Smooth muscle cell (in vitro differentiated cells): ENCODE data around the gene OSM. TPM values are rescaled to one million over a fixed set of nuclear protein-coding genes. Genes with fewer than 3 reads are reported as not detected.

Experiments
- DNase-seq: peaks from one replicate; lab custom pipeline; 2025; ENCODE audit not compliant: unreplicated experiment; lab: John Stamatoyannopoulos, UW
- H2AFZ ChIP-seq: fragments of 200-600 bp; sonication (generic); 2 replicates; pipeline ENCODE4 v1.6.0; 2016; ENCODE audit warnings: antibody characterized with exemption, low read depth, mild to moderate bottlenecking
- H3F3A ChIP-seq: fragments of 200-600 bp; sonication (generic); 2 replicates; pipeline ENCODE4 v1.6.0; 2017; ENCODE audit warnings: antibody characterized with exemption, low read depth
- H3K27ac ChIP-seq: fragments of 200-600 bp; sonication (generic); 2 replicates; pipeline ENCODE4 v1.5.1; 2016; ENCODE audit warnings: low read depth, mild to moderate bottlenecking
- H3K27me3 ChIP-seq: fragments of 200-600 bp; sonication (generic); 2 replicates; pipeline ENCODE4 v1.6.1; 2016; ENCODE audit warnings: low read depth, mild to moderate bottlenecking
- H3K36me3 ChIP-seq: fragments of 200-600 bp; sonication (generic); 2 replicates; pipeline ENCODE4 v1.5.1; 2016; ENCODE audit warnings: low read depth
- H3K4me1 ChIP-seq: fragments of 200-600 bp; sonication (generic); 2 replicates; pipeline ENCODE4 v1.5.1; 2016; ENCODE audit warnings: low read depth
- H3K4me2 ChIP-seq: fragments of 200-600 bp; sonication (generic); 2 replicates; pipeline ENCODE4 v1.6.0; 2016; ENCODE audit warnings: mild to moderate bottlenecking
- H3K4me3 ChIP-seq: fragments of 200-600 bp; sonication (generic); 2 replicates; pipeline ENCODE4 v1.5.1; 2016; ENCODE audit warnings: mild to moderate bottlenecking
- H3K79me2 ChIP-seq: fragments of 200-600 bp; sonication (generic); 2 replicates; pipeline ENCODE4 v1.6.0; 2016; ENCODE audit warnings: low read depth, mild to moderate bottlenecking
- H3K9ac ChIP-seq: fragments of 200-600 bp; sonication (generic); 2 replicates; pipeline ENCODE4 v1.6.0; 2016; ENCODE audit warnings: low read depth
- H3K9me3 ChIP-seq: fragments of 200-600 bp; sonication (generic); replicated peaks from 2 replicates; pipeline ENCODE4 v1.5.1; 2016; ENCODE audit warnings: low read depth
- H4K20me1 ChIP-seq: fragments of 200-600 bp; sonication (generic); 2 replicates; pipeline ENCODE4 v1.6.0; 2016; ENCODE audit warnings: low read depth
- CTCF ChIP-seq: fragments of 200-600 bp; sonication (generic); IDR thresholded peaks from 2 replicates; pipeline ENCODE4 v1.5.1; 2017; ENCODE audit warnings: borderline replicate concordance, mild to moderate bottlenecking, antibody characterized with exemption; ENCODE audit not compliant: insufficient read depth, poor library complexity, severe bottlenecking
- WGBS: methylation state at CpG from one replicate; pipeline ENCODE4 v1.1.7; 2016; ENCODE audit warnings: low lambda C conversion rate; 5-methylcytosine and 5-hydroxymethylcytosine counted together
- polyA plus RNA-seq: library from polyadenylated mRNA; unstranded; fragments of >200 nt; fragmentation: Nextera tagmentation; extraction: Ambion mirVana; gene quantifications from 2 replicates; pipeline ENCODE4 v1.2.1, GENCODE V29; 2016
- total RNA-seq: library from RNA; depleted of rRNA; stranded (reverse); fragments of >200 nt; gene quantifications from 2 replicates; pipeline ENCODE4 v1.2.3, GENCODE V29; 2014

Gene OSM
- total and polyA plus RNA-seq, 2 experiments from 2014 or later, result 0.14 to 0.27 TPM

- no peak for TF ChIP-seq CTCF
- peak overlapping the region; percentile 59 for H3K9ac ChIP-seq
- no peak overlapping the region for H3K4me2 ChIP-seq
- H3K79me2 ChIP-seq, result no peaks in the 10 kb centered on the region
- H3K27me3 ChIP-seq, result no peaks in the 10 kb centered on the region
- peaks cover 20% of the 10 kb centered on the region for H3F3A ChIP-seq
- H3K4me3 ChIP-seq, result no peak overlapping the region
- DNase-seq, result no peak
- H3K4me1 ChIP-seq, result peaks cover 5% of the 10 kb centered on the region
- peak overlapping the region; percentile 83 for H3K27ac ChIP-seq
- no peaks in the 10 kb centered on the region for H3K36me3 ChIP-seq
- no peaks in the 10 kb centered on the region for H3K9me3 ChIP-seq
- no peak overlapping the region for H2AFZ ChIP-seq
- WGBS, result 95% methylated on average over 7 of the region's 7 CpGs
- no peaks in the 10 kb centered on the region for H4K20me1 ChIP-seq
These were observed 41.3 kb downstream of the OSM start for GRCh38 chr22:30225220-30225927.

- Histone ChIP-seq H3K9me3 (no peaks in the 10 kb centered on the region), H3K4me2 (peak overlapping the region; percentile 32), H3K27ac (peak overlapping the region; percentile 83), H3K27me3 (no peaks in the 10 kb centered on the region), H3K4me3 (no peak overlapping the region), H3F3A (peaks cover 20% of the 10 kb centered on the region), H3K36me3 (no peaks in the 10 kb centered on the region), H4K20me1 (no peaks in the 10 kb centered on the region), H3K4me1 (peaks cover 5% of the 10 kb centered on the region), H3K9ac (peak overlapping the region; percentile 59), H2AFZ (no peak overlapping the region), H3K79me2 (no peaks in the 10 kb centered on the region)
- 15% methylated on average over 11 of the region's 11 CpGs for WGBS
- no peak for TF ChIP-seq CTCF
- DNase-seq, result no peak
These were observed 42.3 kb downstream of the OSM start for GRCh38 chr22:30224161-30224857.

- no peaks in the 10 kb centered on the region for H3K27me3 ChIP-seq
- no peak overlapping the region for H3K4me2 ChIP-seq
- no peak for DNase-seq
- no peaks in the 10 kb centered on the region for H3K9me3 ChIP-seq
- no peaks in the 10 kb centered on the region for H4K20me1 ChIP-seq
- H3K4me1 ChIP-seq, result no peaks in the 10 kb centered on the region
- no peaks in the 10 kb centered on the region for H3K36me3 ChIP-seq
- H3K79me2 ChIP-seq, result no peaks in the 10 kb centered on the region
- H3F3A ChIP-seq, result peaks cover 20% of the 10 kb centered on the region
- WGBS, result 69% methylated on average over 15 of the region's 15 CpGs
- TF ChIP-seq CTCF, result no peak
- H3K4me3 ChIP-seq, result no peak overlapping the region
- peak overlapping the region; percentile 59 for H3K9ac ChIP-seq
- H3K27ac ChIP-seq, result peak overlapping the region; percentile 83
- H2AFZ ChIP-seq, result no peak overlapping the region
These were observed 43.3 kb downstream of the OSM start for GRCh38 chr22:30223303-30223702.
